Medulla oblongata (tissue), 1 donor: ENCODE measurements around the gene SNRPA.
"Not testable (repeated sequence)": the region's sequence is repeated elsewhere in the genome, so short reads cannot be mapped to it uniquely, and the experiment has no call there.

Experiments used
- DNase-seq: peaks from one replicate; pipeline ENCODE4 v3.0.0-alpha.2; 2015; ENCODE audit errors: extremely low spot score

The SNRPA gene

GRCh38 chr19:40800997-40801377, 50.0 kb downstream of the SNRPA start:
- no peak for DNase-seq

DNA sequence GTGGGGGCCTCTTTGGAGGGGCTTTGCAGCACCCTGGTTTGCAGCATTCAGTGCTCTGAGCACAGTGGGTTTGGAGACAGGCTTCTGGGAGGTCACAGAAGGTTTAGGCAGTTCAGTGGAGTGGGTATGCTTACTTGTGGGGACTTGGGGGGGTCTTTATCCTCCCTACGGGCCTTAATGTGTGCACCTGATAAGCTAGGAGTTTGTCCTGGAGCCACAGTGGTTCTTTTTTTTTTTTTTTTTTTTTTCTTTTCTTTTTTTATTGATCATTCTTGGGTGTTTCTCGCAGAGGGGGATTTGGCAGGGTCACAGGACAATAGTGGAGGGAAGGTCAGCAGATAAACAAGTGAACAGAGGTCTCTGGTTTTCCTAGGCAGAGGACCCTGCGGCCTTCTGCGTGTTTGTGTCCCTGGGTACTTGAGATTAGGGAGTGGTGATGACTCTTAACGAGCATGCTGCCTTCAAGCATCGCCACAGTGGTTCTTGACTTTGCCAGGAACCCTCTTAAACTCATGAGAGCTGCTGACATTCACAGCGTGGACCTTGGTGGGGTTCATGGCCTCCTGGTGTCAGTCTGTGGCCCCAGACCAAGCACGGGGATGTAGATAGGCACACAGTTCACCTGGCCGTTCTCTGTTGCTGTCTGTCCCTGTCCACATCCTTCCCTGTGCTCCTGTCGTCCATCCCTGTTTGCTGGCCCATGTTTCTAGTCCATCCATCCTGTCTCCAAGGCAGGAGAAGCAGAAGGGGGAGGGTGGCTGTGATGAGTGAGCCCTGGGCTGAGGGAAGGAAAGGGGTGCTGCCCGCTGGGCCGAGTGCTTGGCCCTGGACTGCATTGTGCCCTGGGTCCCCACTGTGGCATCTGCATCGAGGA, 50.7 kb downstream of the SNRPA start:
- no peak for DNase-seq

DNA sequence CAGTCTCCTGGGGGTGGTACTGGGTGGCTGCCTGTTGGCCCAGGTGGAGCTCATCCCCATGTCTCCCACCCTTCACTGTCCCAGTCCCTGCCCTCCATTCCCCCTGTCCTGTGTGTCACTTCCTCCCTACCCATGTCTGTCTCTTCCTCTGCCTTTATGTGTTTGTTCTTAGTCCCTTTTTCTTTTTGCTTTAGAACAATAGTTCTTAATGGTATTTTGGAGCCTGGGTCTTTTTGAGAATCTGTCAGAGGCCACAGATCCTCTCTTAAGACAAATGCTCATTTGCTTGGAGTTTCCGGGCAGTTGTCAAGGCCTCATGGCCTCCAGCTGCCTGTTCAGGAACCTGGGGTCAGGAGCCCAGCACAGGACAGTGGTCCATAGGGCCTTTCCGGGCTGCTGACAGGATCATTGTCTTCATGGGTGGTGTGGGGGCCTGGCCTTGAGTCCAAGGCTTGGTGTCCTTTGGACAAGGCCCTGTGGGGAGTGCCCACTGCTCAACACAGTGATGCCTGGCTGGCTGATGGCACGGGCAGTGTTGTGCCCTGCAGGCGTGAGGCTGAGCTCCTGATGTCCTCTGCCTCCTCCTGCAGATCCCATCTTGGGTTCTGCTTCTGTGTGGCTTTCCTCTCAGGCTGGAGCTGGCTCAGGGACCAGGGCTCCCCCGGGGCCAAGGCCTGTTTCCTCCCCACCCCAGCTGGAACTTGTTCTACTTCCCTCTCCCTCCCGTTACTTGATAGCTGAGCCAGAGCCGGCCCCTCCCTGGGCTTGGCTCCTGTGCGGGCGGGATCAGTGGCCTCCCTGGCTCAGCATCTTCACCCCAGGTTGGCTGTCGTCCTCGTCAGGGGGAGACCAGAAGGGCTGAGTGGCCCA, 51.5 kb downstream of the SNRPA start:
- DNase-seq, result peak; percentile 19

DNA sequence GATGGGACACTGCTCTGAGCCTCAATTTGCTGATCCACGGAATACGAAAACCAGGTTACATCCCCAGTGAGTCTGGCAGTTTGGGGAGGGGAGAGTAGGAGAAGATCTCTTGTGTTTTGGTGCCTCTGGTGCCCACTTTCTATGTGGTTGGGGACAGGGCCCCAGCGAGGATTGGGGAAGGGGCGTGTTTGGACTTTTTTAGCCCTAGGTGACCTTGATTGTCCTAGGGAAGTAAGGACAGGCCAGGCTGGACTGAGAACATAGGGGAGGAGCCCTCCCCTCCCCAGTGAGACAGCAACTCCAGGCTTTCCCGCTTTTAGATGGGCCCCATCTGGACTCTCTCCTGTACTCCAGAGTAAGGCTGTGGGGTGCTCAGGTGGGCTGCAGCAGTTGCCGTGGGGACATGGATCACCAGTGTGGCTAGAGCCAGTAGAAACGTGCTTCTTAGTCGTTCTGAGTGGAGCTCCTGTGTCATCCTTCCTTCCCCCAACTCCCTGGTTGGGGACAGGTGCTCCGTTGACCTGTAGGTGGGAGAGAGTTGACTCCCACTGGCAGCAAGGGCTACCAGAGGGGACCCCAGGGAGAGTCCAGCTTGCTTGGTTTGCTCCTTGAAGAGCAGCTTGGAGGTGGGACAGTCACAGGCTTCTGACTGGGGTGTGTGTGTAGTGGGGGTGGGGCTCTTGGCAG, 52.3 kb downstream of the SNRPA start:
- DNase-seq, result no peak

DNA sequence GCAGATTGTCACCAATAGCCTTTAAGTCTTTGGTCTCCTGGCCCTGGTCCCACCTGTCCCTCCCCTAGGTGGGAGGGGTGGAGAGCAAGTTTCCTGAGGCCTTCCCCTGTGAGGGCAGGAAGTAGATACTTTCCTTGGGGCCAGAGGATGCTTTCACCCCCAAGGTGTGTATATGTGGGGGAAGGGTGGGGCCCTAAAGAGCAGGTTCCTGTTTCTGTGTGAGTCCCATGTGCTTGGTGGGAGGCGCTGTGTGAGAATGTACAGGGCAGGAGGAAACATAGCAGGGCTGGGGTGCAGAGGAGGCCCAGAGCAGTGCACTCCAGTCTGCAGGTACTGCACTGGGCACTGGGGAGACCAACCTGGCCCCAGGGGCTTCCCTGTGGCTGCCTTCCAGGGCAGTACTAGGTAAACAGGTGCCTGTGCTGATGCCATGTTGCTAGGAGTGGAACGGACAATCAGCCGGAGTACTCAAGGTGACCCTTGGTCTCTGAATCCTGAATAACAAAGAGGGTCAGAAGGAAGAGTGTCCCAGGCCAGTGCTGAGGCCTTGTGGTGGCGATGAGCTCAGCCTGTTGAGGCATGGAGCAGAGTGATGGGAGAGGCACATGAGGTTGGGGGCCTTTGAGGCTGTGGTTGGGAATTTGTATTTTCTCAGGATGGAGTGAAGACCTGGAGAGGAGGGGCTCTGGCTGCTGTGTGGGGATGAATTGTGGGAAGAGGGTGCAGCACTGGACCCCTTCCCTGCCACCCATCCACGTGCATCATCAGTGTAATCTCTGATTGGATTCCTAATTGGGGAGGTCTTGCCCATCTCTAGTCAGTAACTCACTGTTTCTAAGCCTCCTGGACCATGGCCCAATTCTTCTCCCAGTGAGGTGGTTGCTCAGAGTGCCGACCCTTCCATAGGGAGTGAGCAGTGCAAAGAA, 53.1 kb downstream of the SNRPA start:
- no peak for DNase-seq

GRCh38 chr19:40804783-40805242, 53.8 kb downstream of the SNRPA start:
- DNase-seq, result no peak

DNA sequence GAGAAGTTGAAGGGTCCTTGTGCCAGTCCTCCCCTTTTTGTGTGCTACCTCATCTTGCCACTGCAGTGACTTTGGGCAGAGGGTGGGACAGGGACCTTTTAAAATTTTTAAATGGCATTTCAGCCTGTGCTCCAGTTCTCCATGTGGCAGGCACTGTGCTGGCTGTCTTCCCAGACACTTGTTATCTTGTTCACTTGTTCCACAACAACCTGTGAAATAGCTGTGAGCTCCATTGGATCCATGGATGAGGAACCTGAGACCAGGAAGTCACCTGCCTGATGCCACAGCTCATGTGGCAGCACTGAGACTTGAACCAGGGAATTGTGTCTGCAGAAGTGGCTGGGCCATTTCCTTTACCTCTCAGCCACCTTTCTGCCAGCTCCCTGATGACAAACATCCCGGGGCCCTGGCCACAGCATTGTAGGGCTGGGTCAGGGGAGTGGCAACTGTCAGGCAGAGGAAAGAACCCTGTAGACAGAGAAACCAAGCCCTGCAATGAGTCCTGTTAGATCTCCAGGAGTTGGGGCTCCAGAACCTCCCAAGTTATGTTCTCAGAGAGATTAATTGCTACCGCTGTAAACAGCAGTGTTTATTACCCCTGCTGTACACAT, 54.4 kb downstream of the SNRPA start:
- DNase-seq, result no peak

DNA sequence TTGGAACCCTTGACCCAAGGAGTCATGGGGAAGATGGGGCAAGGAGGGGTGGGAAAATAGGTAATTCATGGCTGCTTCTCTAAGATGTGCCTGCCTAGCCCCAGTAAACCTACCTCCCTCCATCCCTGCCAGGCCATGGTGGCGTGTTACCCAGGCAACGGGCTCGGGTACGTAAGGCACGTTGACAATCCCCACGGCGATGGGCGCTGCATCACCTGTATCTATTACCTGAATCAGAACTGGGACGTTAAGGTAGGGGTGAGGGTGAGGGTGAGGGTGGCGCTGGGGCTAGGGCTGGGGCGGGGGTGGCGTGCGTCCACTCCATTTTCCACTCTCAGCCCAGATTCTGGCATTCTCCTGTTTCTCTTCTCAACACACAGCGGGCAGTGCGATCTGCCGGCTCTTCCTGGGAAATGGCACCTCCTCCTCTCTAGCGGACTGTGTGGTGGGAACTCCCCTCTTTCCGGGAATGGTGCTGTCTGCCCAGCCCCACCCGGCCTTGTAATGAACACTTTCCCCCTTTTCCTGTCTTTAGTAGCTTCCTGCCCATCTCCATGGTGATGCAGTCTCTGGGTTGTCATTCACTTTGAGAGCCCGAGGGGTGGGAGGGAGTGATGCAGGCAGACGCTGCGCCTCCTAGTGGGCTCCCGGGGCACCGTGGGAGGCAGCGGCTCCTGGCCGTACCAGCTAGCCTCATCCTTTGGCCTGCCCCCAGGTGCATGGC, 55.6 kb downstream of the SNRPA start:
- peak; percentile 95 for DNase-seq

DNA sequence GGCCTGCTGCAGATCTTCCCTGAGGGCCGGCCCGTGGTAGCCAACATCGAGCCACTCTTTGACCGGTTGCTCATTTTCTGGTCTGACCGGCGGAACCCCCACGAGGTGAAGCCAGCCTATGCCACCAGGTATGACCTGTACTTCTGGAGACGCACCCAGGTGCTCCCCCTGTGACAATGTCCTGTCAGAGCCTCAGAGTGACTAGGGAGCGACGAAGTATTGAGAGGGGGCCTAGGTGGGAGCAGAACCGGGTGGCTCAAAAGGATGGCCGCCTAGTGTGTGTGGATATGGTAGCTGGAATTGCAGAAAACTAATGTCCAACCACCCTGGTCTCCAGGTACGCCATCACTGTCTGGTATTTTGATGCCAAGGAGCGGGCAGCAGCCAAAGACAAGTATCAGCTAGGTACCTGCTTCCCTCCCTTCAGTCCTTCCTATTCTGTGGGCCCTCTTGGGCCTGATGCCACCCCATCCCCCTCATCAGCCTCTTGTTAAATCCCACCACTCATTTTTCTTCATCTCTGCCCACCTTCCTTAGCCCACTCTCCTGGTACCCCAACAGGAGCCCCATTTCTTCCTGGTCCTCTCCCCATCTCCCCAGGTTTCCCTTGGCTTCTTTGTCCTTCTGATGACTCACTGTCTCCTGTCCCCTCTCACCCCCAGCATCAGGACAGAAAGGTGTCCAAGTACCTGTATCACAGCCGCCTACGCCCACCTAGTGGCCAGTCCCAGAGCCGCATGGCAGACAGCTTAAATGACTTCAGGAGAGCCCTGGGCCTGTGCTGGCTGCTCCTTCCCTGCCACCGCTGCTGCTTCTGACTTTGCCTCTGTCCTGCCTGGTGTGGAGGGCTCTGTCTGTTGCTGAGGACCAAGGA, 56.4 kb downstream of the SNRPA start:
- no peak for DNase-seq

- no peak for DNase-seq
Measured at GRCh38 chr19:40808021-40808325, 57.0 kb downstream of the SNRPA start.

- no peak for DNase-seq
Measured at GRCh38 chr19:40808497-40808896, 57.5 kb downstream of the SNRPA start.

DNA sequence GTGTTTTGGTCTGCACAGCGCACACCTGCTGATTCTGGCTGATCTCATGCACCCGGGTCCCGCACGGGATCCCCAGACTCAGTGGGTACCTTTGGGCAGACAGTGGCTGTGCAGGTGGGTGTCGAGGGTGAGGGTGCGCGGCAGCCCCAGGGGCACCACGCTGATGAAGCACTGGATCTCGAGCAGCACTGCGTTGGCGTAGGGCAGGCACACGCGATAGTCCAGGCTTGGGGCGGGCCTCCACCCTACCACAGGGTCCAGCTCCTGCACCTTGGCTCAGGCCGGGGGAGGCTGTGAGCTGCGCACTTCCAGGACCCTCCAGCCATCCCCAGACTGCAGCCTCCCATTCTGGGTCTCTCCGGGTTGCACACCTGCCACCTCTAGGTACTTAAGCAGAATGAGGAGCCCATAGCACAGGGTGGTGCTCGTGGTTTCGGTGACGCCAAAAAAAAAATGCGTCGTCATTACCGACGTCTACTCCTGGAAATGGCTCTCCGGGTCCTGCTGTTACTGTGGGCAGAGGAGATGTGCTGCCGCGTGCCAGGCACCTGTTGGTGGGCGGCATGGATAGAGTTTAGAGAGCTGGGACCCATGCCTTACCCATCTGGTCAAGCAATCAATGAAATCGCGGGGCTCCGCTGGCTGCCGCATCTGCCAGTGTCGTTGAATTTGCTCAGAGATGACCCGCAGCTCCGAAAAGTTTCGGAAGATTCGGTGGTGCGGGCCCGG, 58.5 kb downstream of the SNRPA start:
- DNase-seq, result no peak

DNA sequence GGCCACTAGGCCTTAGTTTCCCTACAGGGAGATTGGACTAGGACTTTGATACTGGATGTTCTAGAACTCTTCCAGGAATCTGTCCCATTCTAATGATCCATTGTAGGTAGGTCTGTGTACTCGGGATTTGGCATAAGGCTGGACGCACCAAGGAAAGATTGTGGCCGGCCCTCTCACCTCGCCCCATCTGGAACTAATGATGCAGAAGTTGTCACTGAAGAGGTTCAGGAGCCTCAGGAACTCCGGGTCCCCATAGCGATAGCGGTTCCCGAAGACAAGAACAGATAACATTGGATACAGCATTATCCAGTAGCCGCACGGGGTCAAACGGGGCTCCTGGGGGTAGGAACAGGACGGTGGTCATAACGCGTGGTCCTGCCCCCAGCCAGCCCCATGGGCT, 59.2 kb downstream of the SNRPA start:
- no peak for DNase-seq

- DNase-seq, result peak; percentile 65
Measured at GRCh38 chr19:40810649-40811408, 59.8 kb downstream of the SNRPA start.

- no peak for DNase-seq
Measured at GRCh38 chr19:40811478-40812341, 60.7 kb downstream of the SNRPA start.

DNA sequence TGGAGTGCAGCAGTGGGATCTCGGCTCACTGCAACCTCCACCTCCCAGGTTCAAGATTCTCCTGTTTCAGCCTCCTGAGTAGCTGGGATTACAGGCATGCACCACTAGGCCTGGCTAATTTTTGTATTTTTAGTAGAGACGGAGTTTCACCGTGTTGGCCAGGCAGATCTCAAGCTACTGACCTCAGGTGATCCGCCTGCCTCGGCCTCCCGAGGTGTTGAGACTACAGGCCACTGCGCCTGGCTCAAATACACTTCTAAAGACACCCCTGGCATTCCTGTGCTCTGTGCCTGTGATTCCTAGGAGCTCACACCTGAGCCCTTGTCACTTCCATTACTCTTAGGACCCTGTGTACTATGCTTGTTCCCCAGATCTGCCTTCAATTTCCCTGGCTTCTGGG, 61.6 kb downstream of the SNRPA start:
- not testable (repeated sequence) for DNase-seq

DNA sequence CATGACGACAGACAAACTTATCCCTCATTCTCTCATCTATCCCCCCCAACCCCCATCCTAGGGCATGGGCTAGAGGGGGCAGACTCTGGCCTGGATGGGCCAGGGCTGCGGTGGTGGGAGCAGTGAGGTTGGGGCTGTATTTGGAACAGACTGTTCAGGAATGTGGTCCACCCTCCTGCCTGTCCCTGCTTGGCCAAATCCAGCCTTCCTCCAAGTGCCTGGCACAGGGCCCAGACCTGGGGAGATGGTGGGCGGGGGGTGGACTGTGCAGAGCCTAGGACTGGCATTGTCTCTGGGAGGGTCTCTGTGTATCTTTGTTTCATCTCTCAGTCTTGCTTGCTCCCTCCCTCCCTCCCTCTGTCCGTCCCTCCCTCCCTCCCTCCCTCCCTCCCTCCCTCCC, 62.2 kb downstream of the SNRPA start:
- no peak for DNase-seq
